A673 (cell line): Measurements from ENCODE around the gene AATF. TPM values are rescaled to one million over a fixed set of nuclear protein-coding genes. Genes with fewer than 3 reads are reported as not detected.

Source experiments
- BruUV-seq: library from RNA; stranded (reverse); fragments of 400-500 nt; replicated peaks from 2 replicates; lab custom pipeline; 2021; lab: Mats Ljungman, UMichigan
- CTCF ChIA-PET: fragments of 300-600 bp; sonication (Branson Sonifier 250); formaldehyde crosslinking; loops from one replicate; lab custom pipeline; 2022; ENCODE audit warnings: antibody characterized with exemption; lab: Charles Lee
- POLR2A ChIA-PET: fragments of 300-600 bp; sonication (Branson Sonifier 250); formaldehyde crosslinking; loops from one replicate; lab custom pipeline; 2022; ENCODE audit warnings: antibody characterized with exemption; ENCODE audit not compliant: low non-redundant PET; lab: Charles Lee
- DNase-seq: peaks from one replicate; pipeline ENCODE4 v3.0.0-alpha.2; 2015; ENCODE audit warnings: low spot score
- H3K27ac ChIP-seq: fragments of 200-600 bp; sonication (generic); 2 replicates; pipeline ENCODE4 v1.5.1; 2016; ENCODE audit warnings: mixed run types, low read depth, mild to moderate bottlenecking, mixed read lengths, antibody characterized with exemption, low read length; ENCODE audit not compliant: poor library complexity, severe bottlenecking
- H3K27me3 ChIP-seq: fragments of 200-600 bp; sonication (generic); replicated peaks from 2 replicates; pipeline ENCODE4 v1.6.1; 2017; ENCODE audit warnings: mixed run types, low read depth, mild to moderate bottlenecking, mixed read lengths, antibody characterized with exemption, low read length; ENCODE audit not compliant: insufficient read depth, poor library complexity
- H3K36me3 ChIP-seq: fragments of 200-600 bp; sonication (generic); 2 replicates; pipeline ENCODE4 v1.6.1; 2016; ENCODE audit warnings: mixed run types, mild to moderate bottlenecking, mixed read lengths, antibody characterized with exemption, low read length; ENCODE audit not compliant: insufficient read depth, poor library complexity, severe bottlenecking
- H3K4me1 ChIP-seq: fragments of 200-600 bp; sonication (generic); 2 replicates; pipeline ENCODE4 v1.6.1; 2017; ENCODE audit warnings: mixed run types, mild to moderate bottlenecking, mixed read lengths, antibody characterized with exemption, low read length; ENCODE audit not compliant: insufficient read depth, poor library complexity, severe bottlenecking
- H3K4me3 ChIP-seq: fragments of 200-600 bp; sonication (generic); 2 replicates; pipeline ENCODE4 v1.5.1; 2016; ENCODE audit warnings: low read depth, mixed run types, mild to moderate bottlenecking, mixed read lengths, low read length; ENCODE audit not compliant: poor library complexity, severe bottlenecking
- H3K9me3 ChIP-seq: fragments of 200-600 bp; sonication (generic); 2 replicates; pipeline ENCODE4 v1.6.1; 2016; ENCODE audit warnings: mixed run types, low read depth, mild to moderate bottlenecking, mixed read lengths, antibody characterized with exemption, low read length; ENCODE audit not compliant: poor library complexity, severe bottlenecking
- EZH2 ChIP-seq: fragments of 200-600 bp; sonication (generic); IDR thresholded peaks from 2 replicates; pipeline ENCODE4 v1.6.1; 2017; ENCODE audit warnings: borderline replicate concordance, low read depth, mild to moderate bottlenecking, mixed read lengths, antibody characterized with exemption, low read length; ENCODE audit not compliant: poor library complexity, severe bottlenecking
- intact Hi-C: fragments of 100-400 bp; cut with micrococcal nuclease; formaldehyde crosslinking; loops from one replicate; pipeline ENCODE4 v1.10.0; 2022; ENCODE audit not compliant: unreplicated experiment
- total RNA-seq: library from RNA; stranded (reverse); gene quantifications from 2 replicates; pipeline ENCODE4 v1.2.3, GENCODE V29; 2021
- TF ChIP-seq, protein P1 (sequence below): fragments of 300-800, 200-600 bp; sonication (generic); conservative IDR thresholded peaks from 2 replicates; pipeline ENCODE4 v1.5.1; 2017; ENCODE audit warnings: low read depth, mild to moderate bottlenecking, antibody characterized with exemption, low read length, moderate library complexity, mixed read lengths

The AATF gene
- total RNA-seq, 1 experiment from 2014 or later: 51.3 TPM

DNA sequence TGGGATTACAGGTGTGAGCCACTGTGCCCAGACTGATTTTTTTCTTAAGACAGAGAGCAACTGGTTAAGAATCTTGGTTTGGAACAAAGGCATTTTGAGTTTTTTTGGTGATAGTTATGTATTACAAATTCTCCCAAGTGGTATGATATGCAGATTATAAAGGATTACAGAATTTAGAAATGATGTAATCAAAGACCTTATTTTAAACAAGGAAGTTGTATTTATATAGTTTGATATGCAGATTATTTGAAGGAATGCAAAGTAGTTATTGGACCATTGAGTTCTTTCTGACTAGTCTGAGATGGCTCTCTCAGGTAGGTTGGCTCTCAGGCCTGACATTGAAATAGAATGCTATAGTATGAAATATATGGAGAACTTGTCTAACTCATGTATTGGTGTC, 34.9 kb downstream of the AATF start:
- TF ChIP-seq, protein P1, sequence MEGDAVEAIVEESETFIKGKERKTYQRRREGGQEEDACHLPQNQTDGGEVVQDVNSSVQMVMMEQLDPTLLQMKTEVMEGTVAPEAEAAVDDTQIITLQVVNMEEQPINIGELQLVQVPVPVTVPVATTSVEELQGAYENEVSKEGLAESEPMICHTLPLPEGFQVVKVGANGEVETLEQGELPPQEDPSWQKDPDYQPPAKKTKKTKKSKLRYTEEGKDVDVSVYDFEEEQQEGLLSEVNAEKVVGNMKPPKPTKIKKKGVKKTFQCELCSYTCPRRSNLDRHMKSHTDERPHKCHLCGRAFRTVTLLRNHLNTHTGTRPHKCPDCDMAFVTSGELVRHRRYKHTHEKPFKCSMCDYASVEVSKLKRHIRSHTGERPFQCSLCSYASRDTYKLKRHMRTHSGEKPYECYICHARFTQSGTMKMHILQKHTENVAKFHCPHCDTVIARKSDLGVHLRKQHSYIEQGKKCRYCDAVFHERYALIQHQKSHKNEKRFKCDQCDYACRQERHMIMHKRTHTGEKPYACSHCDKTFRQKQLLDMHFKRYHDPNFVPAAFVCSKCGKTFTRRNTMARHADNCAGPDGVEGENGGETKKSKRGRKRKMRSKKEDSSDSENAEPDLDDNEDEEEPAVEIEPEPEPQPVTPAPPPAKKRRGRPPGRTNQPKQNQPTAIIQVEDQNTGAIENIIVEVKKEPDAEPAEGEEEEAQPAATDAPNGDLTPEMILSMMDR: no peak
- TF ChIP-seq EZH2: no peak
- CTCF ChIA-PET: no interaction called here
- no peak for DNase-seq
- Histone ChIP-seq H3K27ac (no peak overlapping the region), H3K4me1 (peaks cover 11% of the 10 kb centered on the region), H3K27me3 (no peaks in the 10 kb centered on the region), H3K4me3 (no peak overlapping the region), H3K36me3 (peaks cover 4% of the 10 kb centered on the region), H3K9me3 (no peaks in the 10 kb centered on the region)
- no TSS peak for BruUV-seq
- POLR2A ChIA-PET: no interaction called here
- intact Hi-C loops: no loop called here

- no peak for DNase-seq
- Histone ChIP-seq H3K4me3 (no peak overlapping the region), H3K36me3 (peaks cover 8% of the 10 kb centered on the region), H3K9me3 (no peaks in the 10 kb centered on the region), H3K4me1 (no peaks in the 10 kb centered on the region), H3K27ac (no peak overlapping the region), H3K27me3 (no peaks in the 10 kb centered on the region)
- TF ChIP-seq, protein P1: no peak
- TF ChIP-seq EZH2: no peak
- BruUV-seq: no TSS peak
- CTCF ChIA-PET: no interaction called here
- intact Hi-C loops: no loop called here
- POLR2A ChIA-PET: no interaction called here
Observed at GRCh38 chr17:36989173-36989572, 40.4 kb downstream of the AATF start.

GRCh38 chr17:36992701-36993100, 43.9 kb downstream of the AATF start:
- DNase-seq: no peak
- no peaks in the 10 kb centered on the region for H3K27me3 ChIP-seq
- TF ChIP-seq, protein P1: no peak
- no peak for TF ChIP-seq EZH2
- BruUV-seq: no TSS peak
- H3K4me3 ChIP-seq: no peak overlapping the region
- ChIA-PET CTCF (no interaction called here), POLR2A (no interaction called here)
- H3K9me3 ChIP-seq: no peaks in the 10 kb centered on the region
- intact Hi-C loops: no loop called here
- no peaks in the 10 kb centered on the region for H3K4me1 ChIP-seq
- no peak overlapping the region for H3K27ac ChIP-seq
- H3K36me3 ChIP-seq: peaks cover 21% of the 10 kb centered on the region
